Retinal pigment epithelial cell (primary cell): ENCODE measurements around the gene USPL1.

Experiments
- DNase-seq: peaks from one replicate; pipeline ENCODE4 v3.0.0-alpha.2; 2010; ENCODE audit warnings: low read depth
- H3K4me3 ChIP-seq: 2 replicates; pipeline ENCODE4 v1.5.1; 2011; ENCODE audit warnings: mild to moderate bottlenecking, low read length, control low read depth, moderate library complexity
- TF ChIP-seq, protein P1 (sequence below): conservative IDR thresholded peaks from 2 replicates; pipeline ENCODE4 v1.5.1; 2011; ENCODE audit warnings: low read depth, low read length, control low read depth, inconsistent platforms

The USPL1 gene

DNA sequence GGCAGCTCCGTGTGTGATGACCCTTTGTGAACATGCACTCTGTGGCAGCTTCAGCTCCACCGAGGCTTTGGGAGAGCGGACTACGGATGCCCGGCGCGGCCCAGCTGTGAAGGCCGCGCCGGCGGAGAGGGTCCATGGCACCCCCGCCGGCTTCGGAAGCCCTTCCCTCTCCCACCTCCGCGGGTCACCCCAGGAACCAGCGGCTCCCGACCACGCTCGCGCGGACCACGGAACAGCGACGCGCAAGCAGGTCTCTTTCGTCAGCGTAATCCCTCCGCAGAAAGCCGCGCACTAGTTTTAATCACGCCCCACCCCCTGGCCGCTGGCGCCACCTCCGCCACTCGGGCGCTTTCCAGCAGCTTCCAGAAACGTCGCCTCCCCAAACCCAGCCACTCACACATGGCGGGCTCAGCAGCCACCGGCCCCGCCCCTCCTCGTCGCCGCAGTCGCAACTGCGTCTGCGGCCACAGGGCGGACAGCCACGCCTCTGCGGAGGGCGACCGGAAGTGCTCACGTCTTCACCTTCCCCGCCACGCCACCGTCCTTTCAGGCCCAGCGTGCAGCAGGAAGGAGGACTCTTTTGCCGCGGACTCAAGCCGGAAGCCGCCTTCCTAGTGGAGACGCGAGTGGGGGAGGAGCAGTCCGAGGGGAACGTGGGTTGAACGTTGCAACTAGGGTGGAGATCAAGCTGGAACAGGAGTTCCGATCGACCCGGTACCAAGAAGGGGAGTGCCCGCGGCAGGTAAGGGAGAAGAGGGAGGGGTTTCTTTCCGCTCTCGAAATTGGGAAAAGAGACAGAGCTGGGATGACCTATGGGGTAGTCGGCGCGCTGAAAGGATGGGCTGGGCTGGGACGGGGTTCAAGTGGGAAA, at the start of gene USPL1:
Gene USPL1, plus strand, starts transcription at position 606 of the 871 bp plus-strand sequence. CDS start 3,221 bp downstream, outside the sequence.
- TF ChIP-seq, protein P1, sequence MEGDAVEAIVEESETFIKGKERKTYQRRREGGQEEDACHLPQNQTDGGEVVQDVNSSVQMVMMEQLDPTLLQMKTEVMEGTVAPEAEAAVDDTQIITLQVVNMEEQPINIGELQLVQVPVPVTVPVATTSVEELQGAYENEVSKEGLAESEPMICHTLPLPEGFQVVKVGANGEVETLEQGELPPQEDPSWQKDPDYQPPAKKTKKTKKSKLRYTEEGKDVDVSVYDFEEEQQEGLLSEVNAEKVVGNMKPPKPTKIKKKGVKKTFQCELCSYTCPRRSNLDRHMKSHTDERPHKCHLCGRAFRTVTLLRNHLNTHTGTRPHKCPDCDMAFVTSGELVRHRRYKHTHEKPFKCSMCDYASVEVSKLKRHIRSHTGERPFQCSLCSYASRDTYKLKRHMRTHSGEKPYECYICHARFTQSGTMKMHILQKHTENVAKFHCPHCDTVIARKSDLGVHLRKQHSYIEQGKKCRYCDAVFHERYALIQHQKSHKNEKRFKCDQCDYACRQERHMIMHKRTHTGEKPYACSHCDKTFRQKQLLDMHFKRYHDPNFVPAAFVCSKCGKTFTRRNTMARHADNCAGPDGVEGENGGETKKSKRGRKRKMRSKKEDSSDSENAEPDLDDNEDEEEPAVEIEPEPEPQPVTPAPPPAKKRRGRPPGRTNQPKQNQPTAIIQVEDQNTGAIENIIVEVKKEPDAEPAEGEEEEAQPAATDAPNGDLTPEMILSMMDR, result peak; percentile 4
- peak within 1 kb of the TSS; percentile 97 for H3K4me3 ChIP-seq
- DNase-seq, result peak; percentile 96

DNA sequence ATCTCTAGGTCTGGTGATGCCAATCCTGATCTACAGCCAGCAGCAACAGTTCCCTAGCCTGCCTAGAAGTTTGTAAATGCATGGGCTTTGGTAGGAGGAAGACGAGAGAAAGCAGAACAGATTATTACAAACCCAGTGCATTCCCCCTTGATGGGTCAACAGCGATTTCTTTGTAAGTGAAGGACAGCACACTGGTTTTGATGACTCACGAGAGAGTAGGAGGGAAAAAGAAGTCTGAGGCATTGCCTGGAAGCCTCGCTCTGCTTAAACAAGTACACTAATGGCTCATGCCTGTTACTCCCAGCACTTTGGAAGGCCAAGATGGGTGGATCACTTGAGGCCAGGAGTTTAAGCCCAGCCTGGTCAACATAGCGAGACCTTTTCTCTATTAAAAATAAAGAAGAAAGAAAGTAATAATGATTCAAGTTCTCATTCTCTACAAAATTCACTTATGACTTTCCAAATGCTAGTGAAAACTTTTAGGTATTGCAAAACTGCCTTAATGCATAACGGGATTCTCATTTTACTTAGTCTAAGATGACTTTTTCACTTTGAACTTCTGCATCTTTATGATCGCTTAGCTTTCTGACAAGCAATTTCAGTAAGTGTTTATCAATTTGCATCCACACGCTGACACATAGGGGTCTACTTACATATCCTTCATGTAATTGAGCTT, 47.7 kb upstream of the USPL1 start:
- H3K4me3 ChIP-seq, result no peak overlapping the region
- peak; percentile 60 for DNase-seq
- TF ChIP-seq, protein P1, result no peak

DNA sequence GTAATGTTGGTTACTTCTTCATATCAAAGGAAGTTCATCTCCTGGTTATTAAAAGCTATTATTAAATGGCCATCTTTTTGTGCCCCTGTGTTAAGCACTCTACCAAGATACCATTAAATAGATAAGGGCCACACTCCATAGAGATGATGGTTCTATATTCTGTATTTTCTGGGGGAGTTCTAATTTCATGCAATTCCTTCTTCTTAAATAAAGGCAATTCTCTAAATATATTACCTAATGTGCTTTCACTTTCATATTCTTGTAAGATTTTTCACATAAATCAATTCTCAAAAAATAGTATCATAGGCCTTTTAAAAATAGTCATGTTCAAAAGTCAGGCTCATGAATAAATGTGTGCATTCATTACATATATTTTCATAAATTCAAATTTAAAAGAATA, 47.0 kb upstream of the USPL1 start:
- TF ChIP-seq, protein P1, result no peak
- no peak overlapping the region for H3K4me3 ChIP-seq
- DNase-seq, result no peak

DNA sequence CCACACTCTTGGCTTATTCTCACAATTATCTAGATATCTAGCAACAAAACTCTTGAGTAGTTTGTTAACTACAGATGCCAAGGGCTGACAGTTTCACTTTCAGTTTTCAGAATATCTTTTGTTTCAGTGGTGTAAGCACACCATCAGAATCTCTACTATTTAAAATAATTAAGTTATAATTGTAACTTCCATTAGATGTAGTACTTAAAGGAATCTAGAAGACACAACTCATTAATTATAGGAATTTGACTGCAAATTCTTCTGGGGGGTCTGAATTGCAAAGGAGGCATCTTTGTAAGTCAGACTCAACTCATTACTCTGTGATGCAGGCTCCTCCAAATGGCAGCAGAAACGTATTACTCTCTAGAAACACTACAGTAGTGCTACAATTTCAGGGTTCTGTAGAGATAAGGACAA, 44.9 kb upstream of the USPL1 start:
- H3K4me3 ChIP-seq, result peak overlapping the region; percentile 11
- DNase-seq, result no peak
- TF ChIP-seq, protein P1, result peak; percentile 25

DNA sequence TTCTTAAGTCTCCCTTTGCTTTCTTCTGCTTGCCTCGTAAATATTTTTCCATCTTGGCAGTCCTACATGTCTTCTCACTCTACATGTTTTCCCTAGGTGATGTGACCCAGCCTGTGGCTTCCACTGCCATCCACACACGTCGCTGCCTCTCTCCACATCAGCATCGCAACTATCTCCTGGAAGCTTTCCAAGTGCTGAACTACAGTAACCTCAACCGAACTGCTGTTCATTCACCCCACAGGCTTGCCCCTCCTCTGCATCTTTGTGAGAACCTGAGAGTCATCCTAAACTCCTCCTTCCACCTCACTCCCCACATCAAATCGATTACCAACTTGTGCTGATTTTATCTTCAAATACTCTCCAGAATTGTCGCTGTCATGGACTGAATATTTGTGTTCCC, 41.2 kb upstream of the USPL1 start:
- H3K4me3 ChIP-seq, result no peak overlapping the region
- DNase-seq, result no peak
- TF ChIP-seq, protein P1, result no peak

DNA sequence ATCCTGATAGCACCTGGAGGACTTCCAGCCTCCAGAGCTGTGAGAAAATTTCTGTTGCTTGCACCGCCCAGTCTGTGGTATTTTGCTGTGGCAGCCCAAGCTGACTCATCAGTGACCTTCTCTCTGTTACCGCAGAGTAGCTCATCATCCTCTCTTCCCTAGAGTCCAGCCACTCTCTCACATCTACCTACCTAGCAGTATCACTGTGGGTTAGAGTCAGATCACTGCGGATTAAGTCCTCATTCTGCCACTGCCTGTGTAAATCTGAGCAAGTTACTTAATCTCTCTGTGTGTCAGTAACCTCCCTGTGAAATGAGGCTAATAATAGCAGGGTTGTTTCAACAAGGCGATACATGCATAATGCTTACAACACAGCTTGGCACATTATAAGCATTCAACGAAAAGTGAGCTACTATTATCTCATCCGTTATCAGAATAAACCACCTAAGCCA, 40.3 kb upstream of the USPL1 start:
- H3K4me3 ChIP-seq, result no peak overlapping the region
- TF ChIP-seq, protein P1, result no peak

More for the DNA sequence above, 40.3 kb upstream of the USPL1 start:
- peak; percentile 26 for DNase-seq
